Skeletal muscle satellite cell (primary cell): ENCODE results near the gene SUCO.
"Not testable (repeated sequence)": the region's sequence is repeated elsewhere in the genome, so short reads cannot be mapped to it uniquely, and the experiment has no call there.

Experiments
- H3K27me3 ChIP-seq: 2 replicates; pipeline ENCODE4 v1.7.0; 2013; ENCODE audit warnings: low read length; ENCODE audit not compliant: control insufficient read depth, insufficient read depth
- H3K36me3 ChIP-seq: 2 replicates; pipeline ENCODE4 v1.7.0; 2013; ENCODE audit warnings: mild to moderate bottlenecking, control low read depth, low read length; ENCODE audit not compliant: insufficient read depth
- H3K4me1 ChIP-seq: 2 replicates; pipeline ENCODE4 v1.7.0; 2013; ENCODE audit warnings: low read length; ENCODE audit not compliant: control insufficient read depth, insufficient read depth
- H3K4me2 ChIP-seq: 2 replicates; pipeline ENCODE4 v1.7.0; 2013; ENCODE audit warnings: mild to moderate bottlenecking, low read length
- H3K4me3 ChIP-seq: 2 replicates; pipeline ENCODE4 v1.7.0; 2013; ENCODE audit warnings: low read length
- H3K9ac ChIP-seq: 2 replicates; pipeline ENCODE4 v1.7.0; 2013; ENCODE audit warnings: mild to moderate bottlenecking, low read depth, low read length, moderate library complexity
- H3K9me3 ChIP-seq: replicated peaks from 2 replicates; pipeline ENCODE4 v1.7.0; 2013; ENCODE audit warnings: mild to moderate bottlenecking, control low read depth, low read length

SUCO gene

GRCh38 chr1:172496127-172496526 is 36.8 kb upstream of the SUCO start:
- H3K9ac ChIP-seq, H3K36me3 ChIP-seq, H3K4me2 ChIP-seq, H3K4me1 ChIP-seq, H3K9me3 ChIP-seq, H3K4me3 ChIP-seq: not testable (repeated sequence)
- peaks cover 19% of the 10 kb centered on the region for H3K27me3 ChIP-seq

- Histone ChIP-seq H3K27me3 (peaks cover 19% of the 10 kb centered on the region), H3K4me1 (no peaks in the 10 kb centered on the region), H3K4me2 (no peak overlapping the region), H3K9me3 (no peaks in the 10 kb centered on the region), H3K9ac (no peak overlapping the region), H3K4me3 (no peak overlapping the region), H3K36me3 (no peaks in the 10 kb centered on the region)
These were observed 36.3 kb upstream of the SUCO start for GRCh38 chr1:172496678-172497077.

- no peaks in the 10 kb centered on the region for H3K36me3 ChIP-seq
- H3K4me1 ChIP-seq, result no peaks in the 10 kb centered on the region
- H3K4me3 ChIP-seq, result no peak overlapping the region
These were observed 35.7 kb upstream of the SUCO start for GRCh38 chr1:172497230-172497629.

GRCh38 chr1:172498857-172499256 is 34.1 kb upstream of the SUCO start:
- no peak overlapping the region for H3K4me2 ChIP-seq
- no peak overlapping the region for H3K9ac ChIP-seq
- no peaks in the 10 kb centered on the region for H3K36me3 ChIP-seq
- no peaks in the 10 kb centered on the region for H3K4me1 ChIP-seq
- H3K9me3 ChIP-seq, result no peaks in the 10 kb centered on the region
- H3K4me3 ChIP-seq, result no peak overlapping the region
- peaks cover 26% of the 10 kb centered on the region for H3K27me3 ChIP-seq

More at GRCh38 chr1:172497230-172497629, 35.7 kb upstream of the SUCO start:
- H3K9ac ChIP-seq, result no peak overlapping the region
- H3K4me2 ChIP-seq, result no peak overlapping the region
- no peaks in the 10 kb centered on the region for H3K9me3 ChIP-seq
- H3K27me3 ChIP-seq, result peaks cover 19% of the 10 kb centered on the region

- Histone ChIP-seq H3K4me3 (no peak overlapping the region), H3K4me1 (no peaks in the 10 kb centered on the region), H3K9me3 (no peaks in the 10 kb centered on the region), H3K27me3 (peaks cover 33% of the 10 kb centered on the region), H3K4me2 (no peak overlapping the region), H3K36me3 (no peaks in the 10 kb centered on the region), H3K9ac (no peak overlapping the region)
These were observed 33.3 kb upstream of the SUCO start for GRCh38 chr1:172499636-172500141.

- no peaks in the 10 kb centered on the region for H3K4me1 ChIP-seq
- H3K9me3 ChIP-seq, result no peaks in the 10 kb centered on the region
- H3K4me3 ChIP-seq, result no peak overlapping the region
- peaks cover 33% of the 10 kb centered on the region for H3K27me3 ChIP-seq
- H3K36me3 ChIP-seq, result no peaks in the 10 kb centered on the region
- no peak overlapping the region for H3K4me2 ChIP-seq
- H3K9ac ChIP-seq, result no peak overlapping the region
These were observed 32.7 kb upstream of the SUCO start for GRCh38 chr1:172500207-172500606.

- Histone ChIP-seq H3K27me3 (peaks cover 19% of the 10 kb centered on the region), H3K4me3 (no peak overlapping the region), H3K36me3 (no peaks in the 10 kb centered on the region), H3K9me3 (no peaks in the 10 kb centered on the region), H3K9ac (no peak overlapping the region), H3K4me1 (no peaks in the 10 kb centered on the region), H3K4me2 (no peak overlapping the region)
These were observed 25.2 kb upstream of the SUCO start for GRCh38 chr1:172507741-172508140.

GRCh38 chr1:172510479-172510878 is 22.5 kb upstream of the SUCO start:
- Histone ChIP-seq H3K4me2 (no peak overlapping the region), H3K9me3 (no peaks in the 10 kb centered on the region), H3K4me3 (no peak overlapping the region), H3K27me3 (peaks cover 7% of the 10 kb centered on the region), H3K9ac (no peak overlapping the region), H3K4me1 (no peaks in the 10 kb centered on the region), H3K36me3 (no peaks in the 10 kb centered on the region)

- no peaks in the 10 kb centered on the region for H3K4me1 ChIP-seq
- H3K36me3 ChIP-seq, result no peaks in the 10 kb centered on the region
These were observed 20.4 kb upstream of the SUCO start for GRCh38 chr1:172512591-172512990.

GRCh38 chr1:172513479-172513878 is 19.5 kb upstream of the SUCO start:
- H3K4me2 ChIP-seq, result no peak overlapping the region
- no peak overlapping the region for H3K9ac ChIP-seq
- H3K27me3 ChIP-seq, result peaks cover 3% of the 10 kb centered on the region
- H3K4me3 ChIP-seq, result no peak overlapping the region
- no peaks in the 10 kb centered on the region for H3K36me3 ChIP-seq
- no peaks in the 10 kb centered on the region for H3K9me3 ChIP-seq
- H3K4me1 ChIP-seq, result no peaks in the 10 kb centered on the region

More at GRCh38 chr1:172512591-172512990, 20.4 kb upstream of the SUCO start:
- Histone ChIP-seq H3K9ac (no peak overlapping the region), H3K4me2 (no peak overlapping the region), H3K4me3 (no peak overlapping the region), H3K27me3 (no peaks in the 10 kb centered on the region), H3K9me3 (no peaks in the 10 kb centered on the region)

GRCh38 chr1:172514108-172514507 is 18.8 kb upstream of the SUCO start:
- Histone ChIP-seq H3K4me3 (no peak overlapping the region), H3K9ac (no peak overlapping the region), H3K4me2 (no peak overlapping the region), H3K9me3 (no peaks in the 10 kb centered on the region), H3K36me3 (no peaks in the 10 kb centered on the region), H3K27me3 (peaks cover 3% of the 10 kb centered on the region), H3K4me1 (no peaks in the 10 kb centered on the region)

GRCh38 chr1:172515436-172515835 is 17.5 kb upstream of the SUCO start:
- no peak overlapping the region for H3K4me2 ChIP-seq
- H3K4me1 ChIP-seq, result no peaks in the 10 kb centered on the region
- peaks cover 6% of the 10 kb centered on the region for H3K27me3 ChIP-seq
- H3K36me3 ChIP-seq, result no peaks in the 10 kb centered on the region
- H3K9me3 ChIP-seq, result no peaks in the 10 kb centered on the region
- H3K4me3 ChIP-seq, result no peak overlapping the region
- no peak overlapping the region for H3K9ac ChIP-seq
